IMR-90 (cell line): ENCODE data around the gene MTA2. TPM values are rescaled to one million over a fixed set of nuclear protein-coding genes. Genes with fewer than 3 reads are reported as not detected.
"Not testable (repeated sequence)": the region's sequence is repeated elsewhere in the genome, so short reads cannot be mapped to it uniquely, and the experiment has no call there.

Source experiments
- ATAC-seq: fragments of 200-7000 bp; cut with Tn5 transposase; 2 replicates; pipeline ENCODE4 v1.9.1; 2020; ENCODE audit warnings: low read depth, mild to moderate bottlenecking, moderate library complexity
- BruUV-seq: library from RNA; stranded (reverse); fragments of 400-500 nt; replicated peaks from 2 replicates; lab custom pipeline; 2021; lab: Mats Ljungman, UMichigan
- CTCF ChIA-PET: fragments of 300-600 bp; formaldehyde crosslinking; extraction: SDS; loops from one replicate; lab custom pipeline; 2021; ENCODE audit warnings: antibody characterized with exemption; lab: Yijun Ruan, JAX
- POLR2A ChIA-PET: fragments of 300-600 bp; sonication (Branson Sonifier 250); formaldehyde crosslinking; loops from one replicate; lab custom pipeline; 2022; ENCODE audit warnings: antibody characterized with exemption; ENCODE audit not compliant: unreplicated experiment; lab: Charles Lee
- DNase-seq: peaks from one replicate; pipeline ENCODE4 v3.0.0; 2013
- H2AFZ ChIP-seq: replicated peaks from 2 replicates; pipeline ENCODE3; 2013; ENCODE audit warnings: low read length, mild to moderate bottlenecking; ENCODE audit not compliant: poor library complexity
- H2AK5ac ChIP-seq: 2 replicates; pipeline ENCODE4 v1.6.1; 2013; ENCODE audit warnings: low read depth, low read length, inconsistent platforms
- H2AK9ac ChIP-seq: replicated peaks from 2 replicates; pipeline ENCODE3; 2013; ENCODE audit warnings: mild to moderate bottlenecking, low read depth, low read length, moderate library complexity; ENCODE audit not compliant: poor library complexity
- H2BK120ac ChIP-seq: 2 replicates; pipeline ENCODE4 v1.6.1; 2013; ENCODE audit warnings: low read depth, low read length, inconsistent platforms
- H2BK15ac ChIP-seq: 3 replicates; pipeline ENCODE4 v1.6.1; 2013; ENCODE audit warnings: low read depth, low read length, inconsistent platforms
- H2BK20ac ChIP-seq: 2 replicates; pipeline ENCODE4 v1.6.1; 2013; ENCODE audit warnings: low read depth, mild to moderate bottlenecking, inconsistent platforms, low read length, moderate library complexity
- H2BK5ac ChIP-seq: 2 replicates; pipeline ENCODE4 v1.6.1; 2013; ENCODE audit warnings: mild to moderate bottlenecking, low read depth, low read length, inconsistent platforms; ENCODE audit not compliant: poor library complexity, severe bottlenecking
- H3K14ac ChIP-seq: replicated peaks from 2 replicates; pipeline ENCODE4 v1.6.1; 2013; ENCODE audit warnings: low read depth, low read length, inconsistent platforms
- H3K18ac ChIP-seq: 2 replicates; pipeline ENCODE4 v1.6.1; 2013; ENCODE audit warnings: low read depth, low read length, control low read depth
- H3K23ac ChIP-seq: 2 replicates; pipeline ENCODE4 v1.6.1; 2013; ENCODE audit warnings: low read depth, low read length, inconsistent platforms
- H3K27ac ChIP-seq: 2 replicates; pipeline ENCODE4 v1.5.1; 2013; ENCODE audit warnings: mild to moderate bottlenecking, control low read depth, low read length; ENCODE audit not compliant: insufficient read depth
- H3K27me3 ChIP-seq: 2 replicates; pipeline ENCODE4 v1.6.1; 2013; ENCODE audit warnings: low read length; ENCODE audit not compliant: control insufficient read depth, insufficient read depth
- H3K36me3 ChIP-seq: 2 replicates; pipeline ENCODE4 v1.6.1; 2013; ENCODE audit warnings: low read length, mixed read lengths; ENCODE audit not compliant: control insufficient read depth, insufficient read depth
- H3K4ac ChIP-seq: 2 replicates; pipeline ENCODE4 v1.6.1; 2013; ENCODE audit warnings: low read depth, low read length, inconsistent platforms
- H3K4me1 ChIP-seq: 2 replicates; pipeline ENCODE4 v1.6.1; 2013; ENCODE audit warnings: low read length, mixed read lengths; ENCODE audit not compliant: control insufficient read depth, insufficient read depth
- H3K4me2 ChIP-seq: 2 replicates; pipeline ENCODE4 v1.6.1; 2013; ENCODE audit warnings: low read depth, mild to moderate bottlenecking, control low read depth, low read length, moderate library complexity
- H3K4me3 ChIP-seq: 2 replicates; pipeline ENCODE4 v1.5.1; 2013; ENCODE audit warnings: low read depth, mild to moderate bottlenecking, control low read depth, low read length, moderate library complexity; ENCODE audit not compliant: insufficient read depth
- H3K56ac ChIP-seq: 2 replicates; pipeline ENCODE4 v1.6.1; 2013; ENCODE audit warnings: low read length, inconsistent platforms; ENCODE audit not compliant: insufficient read depth; ENCODE audit errors: extremely low read depth
- H3K79me1 ChIP-seq, 2 experiments: 2 replicates each; pipeline ENCODE4 v1.6.1; 2013; ENCODE audit warnings: low read length in 2 of 2, inconsistent platforms in 1 of 2, low read depth in 1 of 2
- H3K9ac ChIP-seq: 2 replicates; pipeline ENCODE4 v1.6.1; 2013; ENCODE audit warnings: low read depth, low read length, control low read depth
- H3K9me1 ChIP-seq: 2 replicates; pipeline ENCODE4 v1.6.1; 2013; ENCODE audit warnings: low read length, inconsistent platforms; ENCODE audit not compliant: insufficient read depth
- H3K9me3 ChIP-seq: 2 replicates; pipeline ENCODE4 v1.6.1; 2013; ENCODE audit warnings: low read length; ENCODE audit not compliant: control insufficient read depth, insufficient read depth
- H4K20me1 ChIP-seq: 2 replicates; pipeline ENCODE4 v1.6.1; 2013; ENCODE audit warnings: low read length, inconsistent platforms; ENCODE audit not compliant: insufficient read depth
- H4K5ac ChIP-seq: 2 replicates; pipeline ENCODE4 v1.6.1; 2013; ENCODE audit warnings: mild to moderate bottlenecking, low read depth, low read length, control low read depth
- H4K8ac ChIP-seq, 2 experiments: 2 replicates each; pipeline ENCODE4 v1.6.1; 2013; ENCODE audit warnings: low read depth in 2 of 2, low read length in 2 of 2, control low read depth in 1 of 2, inconsistent platforms in 1 of 2
- H4K91ac ChIP-seq: 2 replicates; pipeline ENCODE4 v1.6.1; 2013; ENCODE audit warnings: low read depth, low read length, inconsistent platforms; ENCODE audit not compliant: insufficient read depth
- WGBS, 2 experiments: methylation state at CpG; one replicate each; pipeline versions ENCODE4 v1.1.5 to v1.1.7; 2013; ENCODE audit warnings: missing lambda C conversion rate in 2 of 2; ENCODE audit not compliant: insufficient read length in 1 of 2; ENCODE audit errors: extremely low coverage in 2 of 2; 5-methylcytosine and 5-hydroxymethylcytosine counted together
- dilution Hi-C: fragments of 300-500 bp; cut with HindIII; formaldehyde crosslinking; loops from one replicate; pipeline ENCODE4 v1.14.3; 2018; ENCODE audit warnings: low sequenced_read_pairs; ENCODE audit not compliant: unreplicated experiment
- in situ Hi-C: fragments of 300-500 bp; cut with MboI; formaldehyde crosslinking; loops from 3 replicates; pipeline ENCODE4 v1.14.3; 2019; ENCODE audit warnings: low sequenced_read_pairs, inconsistent platforms, mixed read lengths
- intact Hi-C: fragments of 100-400 bp; cut with micrococcal nuclease; formaldehyde crosslinking; loops from 2 replicates; pipeline ENCODE4 v1.10.0; 2022
- polyA plus RNA-seq, 3 experiments: library from polyadenylated mRNA; depleted of rRNA; stranded (reverse); fragments of >200 nt; gene quantifications; 2 replicates each; pipeline ENCODE4 v1.2.3, GENCODE V29; 2012; ENCODE audit warnings: low replicate concordance in 1 of 3
- total RNA-seq: library from RNA; depleted of rRNA; stranded (reverse); fragments of >200 nt; gene quantifications from 2 replicates; pipeline ENCODE4 v1.2.3, GENCODE V29; 2012

MTA2 gene
- total and polyA plus RNA-seq, 2 of the 4 experiments (the other 2 are of a cell fraction): 34.8 to 136 TPM

- H4K91ac ChIP-seq, H3K9me1 ChIP-seq, H2AK5ac ChIP-seq, H3K27me3 ChIP-seq, H2BK15ac ChIP-seq, H4K5ac ChIP-seq, POLR2A ChIA-PET, BruUV-seq, H3K4me1 ChIP-seq, in situ Hi-C loops, H4K8ac ChIP-seq, H3K9ac ChIP-seq, DNase-seq, ATAC-seq, H3K27ac ChIP-seq, H3K56ac ChIP-seq, H2BK20ac ChIP-seq, H2BK5ac ChIP-seq, dilution Hi-C loops, intact Hi-C loops, H3K9me3 ChIP-seq, H3K23ac ChIP-seq, H3K4ac ChIP-seq, H3K4me3 ChIP-seq, H2AFZ ChIP-seq, H3K4me2 ChIP-seq, H2AK9ac ChIP-seq, H2BK120ac ChIP-seq, H3K18ac ChIP-seq, H3K14ac ChIP-seq: not testable (repeated sequence)
- CTCF ChIA-PET: interaction anchor here (0.6 kb wide), 1 partner anchor 24 kb away, joined by 3 read pairs; no protein-coding TSS in a partner anchor
- 100% methylated on average over 2 of the region's 14 CpGs; no CpG with 5 or more reads in 1 of the 2 experiments for WGBS, 2 experiments
- peaks cover 21 to 28% of the 10 kb centered on the region in 2 experiments for H3K79me1 ChIP-seq
- H3K36me3 ChIP-seq: peaks cover 18% of the 10 kb centered on the region; the same call in 1 of the 2 replicates
- H4K20me1 ChIP-seq: peaks cover 11% of the 10 kb centered on the region
Observed at GRCh38 chr11:62616957-62617356, 15.3 kb upstream of the MTA2 start.
